Measurements from ENCODE around the gene APOBEC3A. TPM values are rescaled to one million over a fixed set of nuclear protein-coding genes. Genes with fewer than 3 reads are reported as not detected.

APOBEC3A gene
- polyA plus RNA-seq, 1 donor (not counting 4 experiments of a cell fraction or from before 2014, with no cell fraction given), result 0.50 TPM

DNA sequence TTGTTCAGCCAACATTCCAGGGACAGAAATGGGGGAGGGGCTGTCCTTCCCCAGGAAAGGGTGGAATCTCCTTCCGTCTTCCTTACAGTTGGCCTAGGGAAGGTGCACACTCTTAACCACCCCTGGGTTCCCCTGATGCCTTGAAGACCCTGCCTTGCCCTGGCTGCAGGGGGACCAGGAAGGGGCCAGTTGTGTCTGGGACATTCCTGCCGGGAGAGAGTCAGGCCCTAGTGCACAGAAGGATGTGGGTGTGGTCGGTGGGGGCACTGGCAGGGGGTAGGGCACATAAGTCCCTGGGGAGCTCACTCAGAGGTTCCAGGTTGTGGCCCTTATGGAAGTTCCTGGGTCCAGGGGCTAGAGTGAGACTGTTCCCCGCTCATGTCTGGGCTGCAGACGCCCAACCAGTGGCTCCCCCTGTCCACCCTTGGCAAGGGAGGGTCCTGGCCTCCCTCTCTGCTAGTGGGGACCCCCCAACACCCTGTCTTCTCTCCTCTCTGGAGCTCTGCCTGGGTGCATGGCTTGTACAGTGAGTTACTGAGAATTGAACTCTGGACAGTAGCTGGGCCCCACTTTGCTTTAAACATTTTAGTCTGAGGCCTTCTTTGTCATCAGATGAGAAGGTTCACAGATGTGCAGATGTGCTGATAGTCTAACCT, 2.0 kb upstream of the APOBEC3A start:
- Histone ChIP-seq H3K4me3 (ENCODE audit: control insufficient read depth in 2 of 3, extremely low read depth in 1 of 3, insufficient read depth in 2 of 3, low read depth in 1 of 3, low read length in 3 of 3) (no peak overlapping the region), H3K36me3 (ENCODE audit: control insufficient read depth in 2 of 2, extremely low read depth in 1 of 2, insufficient read depth in 2 of 2, low read length in 2 of 2) (no peaks in the 10 kb centered on the region), H3K4me1 (ENCODE audit: control insufficient read depth, extremely low read depth, insufficient read depth, low read length) (no peaks in the 10 kb centered on the region), H3K27ac (ENCODE audit: control insufficient read depth, insufficient read depth, low read length) (no peak overlapping the region), H3K27me3 (ENCODE audit: control insufficient read depth, extremely low read depth, insufficient read depth, low read length) (peaks cover 41% of the 10 kb centered on the region), H2AFZ (ENCODE audit: control insufficient read depth, low read length) (no peak overlapping the region), H4K20me1 (ENCODE audit: control insufficient read depth, extremely low read depth, insufficient read depth, low read length) (no peaks in the 10 kb centered on the region), H3K4me2 (ENCODE audit: control insufficient read depth, extremely low read depth, insufficient read depth, low read depth, low read length) (no peak overlapping the region), H3K9me3 (ENCODE audit: control insufficient read depth, low read depth, low read length) (no peaks in the 10 kb centered on the region), H3K9me1 (ENCODE audit: control insufficient read depth, extremely low read depth, insufficient read depth, low read length) (no peaks in the 10 kb centered on the region), H3K9ac (ENCODE audit: control insufficient read depth, extremely low read depth, insufficient read depth, low read length) (no peak overlapping the region), H3K79me2 (ENCODE audit: control insufficient read depth, insufficient read depth, low read length) (no peaks in the 10 kb centered on the region)
- no peak for FAIRE-seq
- DNase-seq (ENCODE audit: low read depth, low spot score), result no peak
- no peak for TF ChIP-seq EZH2 (IDR thresholded peaks at IDR 0.05; ENCODE audit: low read length)
- TF ChIP-seq, protein P1, sequence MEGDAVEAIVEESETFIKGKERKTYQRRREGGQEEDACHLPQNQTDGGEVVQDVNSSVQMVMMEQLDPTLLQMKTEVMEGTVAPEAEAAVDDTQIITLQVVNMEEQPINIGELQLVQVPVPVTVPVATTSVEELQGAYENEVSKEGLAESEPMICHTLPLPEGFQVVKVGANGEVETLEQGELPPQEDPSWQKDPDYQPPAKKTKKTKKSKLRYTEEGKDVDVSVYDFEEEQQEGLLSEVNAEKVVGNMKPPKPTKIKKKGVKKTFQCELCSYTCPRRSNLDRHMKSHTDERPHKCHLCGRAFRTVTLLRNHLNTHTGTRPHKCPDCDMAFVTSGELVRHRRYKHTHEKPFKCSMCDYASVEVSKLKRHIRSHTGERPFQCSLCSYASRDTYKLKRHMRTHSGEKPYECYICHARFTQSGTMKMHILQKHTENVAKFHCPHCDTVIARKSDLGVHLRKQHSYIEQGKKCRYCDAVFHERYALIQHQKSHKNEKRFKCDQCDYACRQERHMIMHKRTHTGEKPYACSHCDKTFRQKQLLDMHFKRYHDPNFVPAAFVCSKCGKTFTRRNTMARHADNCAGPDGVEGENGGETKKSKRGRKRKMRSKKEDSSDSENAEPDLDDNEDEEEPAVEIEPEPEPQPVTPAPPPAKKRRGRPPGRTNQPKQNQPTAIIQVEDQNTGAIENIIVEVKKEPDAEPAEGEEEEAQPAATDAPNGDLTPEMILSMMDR (optimal IDR thresholded peaks at IDR 0.05 in 1 of 3, IDR thresholded peaks at IDR 0.05 in 1 of 3, conservative IDR thresholded peaks at IDR 0.05 in 1 of 3; ENCODE audit: extremely low read depth in 1 of 3, insufficient read depth in 2 of 3, low read length in 3 of 3), result no peak
- dilution Hi-C loops (cut with MboI; ENCODE audit: extremely low pct_ligation_motif_present, low sequenced_read_pairs), result no loop called here

DNA sequence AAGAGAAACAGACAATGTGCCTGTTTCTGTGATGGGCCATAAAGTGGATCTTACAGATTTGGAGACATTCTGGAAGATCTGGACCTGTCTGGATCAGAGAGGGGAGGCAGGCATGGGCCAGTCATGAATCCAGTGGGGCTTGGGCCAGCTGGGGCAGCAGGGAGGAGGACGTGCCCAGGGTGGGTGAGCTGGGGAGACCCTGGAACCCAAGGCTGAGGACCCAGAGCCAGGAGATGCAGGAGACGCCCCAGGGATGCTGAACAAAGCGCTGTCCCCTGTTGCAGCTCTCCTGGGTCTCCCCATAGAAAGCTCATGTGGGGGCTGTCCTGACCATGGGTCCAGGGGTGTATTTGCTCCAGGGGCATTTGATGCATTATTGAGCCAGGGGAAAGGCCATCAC, 1.5 kb upstream of the APOBEC3A start:
- no peak overlapping the region for H2AFZ ChIP-seq (ENCODE audit: control insufficient read depth, low read length)
- no peak overlapping the region for H3K4me2 ChIP-seq (ENCODE audit: control insufficient read depth, extremely low read depth, insufficient read depth, low read depth, low read length)
- no peak overlapping the region for H3K9ac ChIP-seq (ENCODE audit: control insufficient read depth, extremely low read depth, insufficient read depth, low read length)
- H4K20me1 ChIP-seq (ENCODE audit: control insufficient read depth, extremely low read depth, insufficient read depth, low read length), result no peaks in the 10 kb centered on the region
- dilution Hi-C loops (cut with MboI; ENCODE audit: extremely low pct_ligation_motif_present, low sequenced_read_pairs), result no loop called here
- no peak for FAIRE-seq
- H3K9me1 ChIP-seq (ENCODE audit: control insufficient read depth, extremely low read depth, insufficient read depth, low read length), result no peaks in the 10 kb centered on the region
- H3K9me3 ChIP-seq (ENCODE audit: control insufficient read depth, low read depth, low read length), result no peaks in the 10 kb centered on the region
- TF ChIP-seq, protein P1 (optimal IDR thresholded peaks at IDR 0.05 in 1 of 3, IDR thresholded peaks at IDR 0.05 in 1 of 3, conservative IDR thresholded peaks at IDR 0.05 in 1 of 3; ENCODE audit: extremely low read depth in 1 of 3, insufficient read depth in 2 of 3, low read length in 3 of 3), result no peak
- no peak for TF ChIP-seq EZH2 (IDR thresholded peaks at IDR 0.05; ENCODE audit: low read length)
- H3K4me1 ChIP-seq (ENCODE audit: control insufficient read depth, extremely low read depth, insufficient read depth, low read length), result no peaks in the 10 kb centered on the region
- H3K36me3 ChIP-seq (ENCODE audit: control insufficient read depth in 2 of 2, extremely low read depth in 1 of 2, insufficient read depth in 2 of 2, low read length in 2 of 2), result no peaks in the 10 kb centered on the region
- no peak overlapping the region for H3K27ac ChIP-seq (ENCODE audit: control insufficient read depth, insufficient read depth, low read length)
- no peak overlapping the region for H3K4me3 ChIP-seq (ENCODE audit: control insufficient read depth in 2 of 3, extremely low read depth in 1 of 3, insufficient read depth in 2 of 3, low read depth in 1 of 3, low read length in 3 of 3)
- H3K79me2 ChIP-seq (ENCODE audit: control insufficient read depth, insufficient read depth, low read length), result no peaks in the 10 kb centered on the region
- DNase-seq (ENCODE audit: low read depth, low spot score), result no peak
- peaks cover 40% of the 10 kb centered on the region for H3K27me3 ChIP-seq (ENCODE audit: control insufficient read depth, extremely low read depth, insufficient read depth, low read length)

Data from keratinocyte (primary cell).